ENCODE results near the gene LMX1A.

LMX1A gene

GRCh38 chr1:165235777-165236291, 120.7 kb downstream of the LMX1A start (continued):
- TF ChIP-seq, protein P1, sequence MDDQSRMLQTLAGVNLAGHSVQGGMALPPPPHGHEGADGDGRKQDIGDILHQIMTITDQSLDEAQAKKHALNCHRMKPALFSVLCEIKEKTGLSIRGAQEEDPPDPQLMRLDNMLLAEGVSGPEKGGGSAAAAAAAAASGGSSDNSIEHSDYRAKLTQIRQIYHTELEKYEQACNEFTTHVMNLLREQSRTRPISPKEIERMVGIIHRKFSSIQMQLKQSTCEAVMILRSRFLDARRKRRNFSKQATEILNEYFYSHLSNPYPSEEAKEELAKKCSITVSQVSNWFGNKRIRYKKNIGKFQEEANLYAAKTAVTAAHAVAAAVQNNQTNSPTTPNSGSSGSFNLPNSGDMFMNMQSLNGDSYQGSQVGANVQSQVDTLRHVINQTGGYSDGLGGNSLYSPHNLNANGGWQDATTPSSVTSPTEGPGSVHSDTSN (CRISPR knock-in tag; IDR thresholded peaks at IDR 0.05): 0 out of 2 replicates have a peak, but pooled peaks have one; percentile 12
- no peak for TF ChIP-seq INSM2 (tag by site-specific recombination; IDR thresholded peaks at IDR 0.05)
- TF ChIP-seq SP7 (tag by site-specific recombination; IDR thresholded peaks at IDR 0.05): peak; percentile 63
- no peak for TF ChIP-seq ZNF175 (tag by site-specific recombination; IDR thresholded peaks at IDR 0.05)
- TF ChIP-seq SP2 (tag by site-specific recombination; IDR thresholded peaks at IDR 0.05): peak; percentile 35; the same call in 1 of the 2 replicates
- peak; percentile 74 for TF ChIP-seq ZNF501 (tag by site-specific recombination; IDR thresholded peaks at IDR 0.05)
- TF ChIP-seq GLIS1 (tag by site-specific recombination; IDR thresholded peaks at IDR 0.05): peak; percentile 84
- TF ChIP-seq OSR2 (tag by site-specific recombination; IDR thresholded peaks at IDR 0.05): no peak
- peak; percentile 92 for TF ChIP-seq ZNF335 (tag by site-specific recombination; conservative IDR thresholded peaks at IDR 0.05)
- no peak for TF ChIP-seq REPIN1 (tag by site-specific recombination; IDR thresholded peaks at IDR 0.05; ENCODE audit: low read depth)
- TF ChIP-seq GLIS2 (tag by site-specific recombination; IDR thresholded peaks at IDR 0.05): peak; percentile 32; the same call in 1 of the 2 replicates
- TF ChIP-seq ZNF530 (tag by site-specific recombination; IDR thresholded peaks at IDR 0.05; ENCODE audit: low read depth): no peak
- TF ChIP-seq ZBTB20 (tag by site-specific recombination; IDR thresholded peaks at IDR 0.05): peak; percentile 22; the same call in 1 of the 2 replicates
- TF ChIP-seq, protein P2, sequence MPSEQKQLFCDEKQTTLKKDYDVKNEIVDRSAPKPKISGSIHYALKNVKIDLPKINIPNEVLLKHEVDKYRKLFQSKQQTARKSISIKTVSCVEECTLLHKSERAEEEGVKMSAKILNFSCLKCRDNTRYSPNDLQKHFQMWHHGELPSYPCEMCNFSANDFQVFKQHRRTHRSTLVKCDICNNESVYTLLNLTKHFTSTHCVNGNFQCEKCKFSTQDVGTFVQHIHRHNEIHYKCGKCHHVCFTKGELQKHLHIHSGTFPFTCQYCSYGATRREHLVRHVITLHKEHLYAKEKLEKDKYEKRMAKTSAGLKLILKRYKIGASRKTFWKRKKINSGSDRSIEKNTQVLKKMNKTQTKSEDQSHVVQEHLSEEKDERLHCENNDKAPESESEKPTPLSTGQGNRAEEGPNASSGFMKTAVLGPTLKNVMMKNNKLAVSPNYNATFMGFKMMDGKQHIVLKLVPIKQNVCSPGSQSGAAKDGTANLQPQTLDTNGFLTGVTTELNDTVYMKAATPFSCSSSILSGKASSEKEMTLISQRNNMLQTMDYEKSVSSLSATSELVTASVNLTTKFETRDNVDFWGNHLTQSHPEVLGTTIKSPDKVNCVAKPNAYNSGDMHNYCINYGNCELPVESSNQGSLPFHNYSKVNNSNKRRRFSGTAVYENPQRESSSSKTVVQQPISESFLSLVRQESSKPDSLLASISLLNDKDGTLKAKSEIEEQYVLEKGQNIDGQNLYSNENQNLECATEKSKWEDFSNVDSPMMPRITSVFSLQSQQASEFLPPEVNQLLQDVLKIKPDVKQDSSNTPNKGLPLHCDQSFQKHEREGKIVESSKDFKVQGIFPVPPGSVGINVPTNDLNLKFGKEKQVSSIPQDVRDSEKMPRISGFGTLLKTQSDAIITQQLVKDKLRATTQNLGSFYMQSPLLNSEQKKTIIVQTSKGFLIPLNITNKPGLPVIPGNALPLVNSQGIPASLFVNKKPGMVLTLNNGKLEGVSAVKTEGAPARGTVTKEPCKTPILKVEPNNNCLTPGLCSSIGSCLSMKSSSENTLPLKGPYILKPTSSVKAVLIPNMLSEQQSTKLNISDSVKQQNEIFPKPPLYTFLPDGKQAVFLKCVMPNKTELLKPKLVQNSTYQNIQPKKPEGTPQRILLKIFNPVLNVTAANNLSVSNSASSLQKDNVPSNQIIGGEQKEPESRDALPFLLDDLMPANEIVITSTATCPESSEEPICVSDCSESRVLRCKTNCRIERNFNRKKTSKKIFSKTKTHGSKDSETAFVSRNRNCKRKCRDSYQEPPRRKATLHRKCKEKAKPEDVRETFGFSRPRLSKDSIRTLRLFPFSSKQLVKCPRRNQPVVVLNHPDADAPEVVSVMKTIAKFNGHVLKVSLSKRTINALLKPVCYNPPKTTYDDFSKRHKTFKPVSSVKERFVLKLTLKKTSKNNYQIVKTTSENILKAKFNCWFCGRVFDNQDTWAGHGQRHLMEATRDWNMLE (tag by site-specific recombination; conservative IDR thresholded peaks at IDR 0.05; ENCODE audit: low read depth): no peak
- TF ChIP-seq SCRT2 (tag by site-specific recombination; IDR thresholded peaks at IDR 0.05): peak; percentile 30; the same call in 1 of the 2 replicates

GRCh38 chr1:165235155-165235776, 121.2 kb downstream of the LMX1A start:
- no peaks in the 10 kb centered on the region for H3K9me3 ChIP-seq (ENCODE audit: control insufficient read depth, insufficient read depth, low read depth, low read length)
- ChIA-PET CTCF (interaction anchor here (0.6 to 1.2 kb wide), 3 partner anchors 19 to 93 kb away, joined by 3 to 4 read pairs (median 4); no protein-coding TSS in a partner anchor), POLR2A (no interaction called here)
- peak overlapping the region; percentile 8; the same call in 1 of the 2 replicates for H3K27ac ChIP-seq (ENCODE audit: extremely low read depth, low read depth, low read length)
- H3K36me3 ChIP-seq (ENCODE audit: control insufficient read depth in 2 of 2, insufficient read depth in 1 of 2, low read length in 2 of 2): no peaks in the 10 kb centered on the region
- peak overlapping the region; percentile 34 for H3K4me3 ChIP-seq (ENCODE audit: low read depth, low read length)
- no peaks in the 10 kb centered on the region for H3K4me1 ChIP-seq (ENCODE audit: control insufficient read depth, insufficient read depth, low read length)
- TF ChIP-seq ZFP69B (tag by site-specific recombination; IDR thresholded peaks at IDR 0.05) (peak; percentile 87), ZNF16 (tag by site-specific recombination; IDR thresholded peaks at IDR 0.05; ENCODE audit: low read depth) (no peak), ZBTB44 (tag by site-specific recombination; IDR thresholded peaks at IDR 0.05) (peak; percentile 51; the same call in 1 of the 2 replicates)
- TF ChIP-seq, protein P3, sequence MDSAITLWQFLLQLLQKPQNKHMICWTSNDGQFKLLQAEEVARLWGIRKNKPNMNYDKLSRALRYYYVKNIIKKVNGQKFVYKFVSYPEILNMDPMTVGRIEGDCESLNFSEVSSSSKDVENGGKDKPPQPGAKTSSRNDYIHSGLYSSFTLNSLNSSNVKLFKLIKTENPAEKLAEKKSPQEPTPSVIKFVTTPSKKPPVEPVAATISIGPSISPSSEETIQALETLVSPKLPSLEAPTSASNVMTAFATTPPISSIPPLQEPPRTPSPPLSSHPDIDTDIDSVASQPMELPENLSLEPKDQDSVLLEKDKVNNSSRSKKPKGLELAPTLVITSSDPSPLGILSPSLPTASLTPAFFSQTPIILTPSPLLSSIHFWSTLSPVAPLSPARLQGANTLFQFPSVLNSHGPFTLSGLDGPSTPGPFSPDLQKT (IDR thresholded peaks at IDR 0.05; ENCODE audit: borderline replicate concordance, low read depth, low read length): no peak
- TF ChIP-seq, protein P4, sequence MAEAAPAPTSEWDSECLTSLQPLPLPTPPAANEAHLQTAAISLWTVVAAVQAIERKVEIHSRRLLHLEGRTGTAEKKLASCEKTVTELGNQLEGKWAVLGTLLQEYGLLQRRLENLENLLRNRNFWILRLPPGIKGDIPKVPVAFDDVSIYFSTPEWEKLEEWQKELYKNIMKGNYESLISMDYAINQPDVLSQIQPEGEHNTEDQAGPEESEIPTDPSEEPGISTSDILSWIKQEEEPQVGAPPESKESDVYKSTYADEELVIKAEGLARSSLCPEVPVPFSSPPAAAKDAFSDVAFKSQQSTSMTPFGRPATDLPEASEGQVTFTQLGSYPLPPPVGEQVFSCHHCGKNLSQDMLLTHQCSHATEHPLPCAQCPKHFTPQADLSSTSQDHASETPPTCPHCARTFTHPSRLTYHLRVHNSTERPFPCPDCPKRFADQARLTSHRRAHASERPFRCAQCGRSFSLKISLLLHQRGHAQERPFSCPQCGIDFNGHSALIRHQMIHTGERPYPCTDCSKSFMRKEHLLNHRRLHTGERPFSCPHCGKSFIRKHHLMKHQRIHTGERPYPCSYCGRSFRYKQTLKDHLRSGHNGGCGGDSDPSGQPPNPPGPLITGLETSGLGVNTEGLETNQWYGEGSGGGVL (tag by site-specific recombination; IDR thresholded peaks at IDR 0.05): no peak
- TF ChIP-seq, protein P5, sequence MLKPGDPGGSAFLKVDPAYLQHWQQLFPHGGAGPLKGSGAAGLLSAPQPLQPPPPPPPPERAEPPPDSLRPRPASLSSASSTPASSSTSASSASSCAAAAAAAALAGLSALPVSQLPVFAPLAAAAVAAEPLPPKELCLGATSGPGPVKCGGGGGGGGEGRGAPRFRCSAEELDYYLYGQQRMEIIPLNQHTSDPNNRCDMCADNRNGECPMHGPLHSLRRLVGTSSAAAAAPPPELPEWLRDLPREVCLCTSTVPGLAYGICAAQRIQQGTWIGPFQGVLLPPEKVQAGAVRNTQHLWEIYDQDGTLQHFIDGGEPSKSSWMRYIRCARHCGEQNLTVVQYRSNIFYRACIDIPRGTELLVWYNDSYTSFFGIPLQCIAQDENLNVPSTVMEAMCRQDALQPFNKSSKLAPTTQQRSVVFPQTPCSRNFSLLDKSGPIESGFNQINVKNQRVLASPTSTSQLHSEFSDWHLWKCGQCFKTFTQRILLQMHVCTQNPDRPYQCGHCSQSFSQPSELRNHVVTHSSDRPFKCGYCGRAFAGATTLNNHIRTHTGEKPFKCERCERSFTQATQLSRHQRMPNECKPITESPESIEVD (tag by site-specific recombination; IDR thresholded peaks at IDR 0.05): no peak

All from HEK293 (cell line).